CD4-positive, alpha-beta memory T cell (primary cell): ENCODE data around the gene SYNRG. TPM values are rescaled to one million over a fixed set of nuclear protein-coding genes. Genes with fewer than 3 reads are reported as not detected.

ENCODE experiments used
- CTCF ChIA-PET: fragments of 350-600 bp; sonication (Branson Sonifier 250); formaldehyde crosslinking; loops from one replicate; lab custom pipeline; 2021; ENCODE audit warnings: inconsistent platforms; ENCODE audit not compliant: partially characterized antibody; lab: Charles Lee
- POLR2A ChIA-PET: fragments of 350-600 bp; sonication (Branson Sonifier 250); formaldehyde crosslinking; loops from one replicate; lab custom pipeline; 2021; ENCODE audit not compliant: partially characterized antibody; lab: Charles Lee
- DNase-seq, 5 donors: peaks; one replicate each; pipeline versions ENCODE4 v3.0.0 to v3.0.0-alpha.2; 2020 to 2022; ENCODE audit warnings: mixed read lengths in 1 of 5
- H3K27ac ChIP-seq: one replicate; pipeline ENCODE4 v1.7.0; 2013; ENCODE audit warnings: low read depth, low read length
- H3K27me3 ChIP-seq: 2 replicates; pipeline ENCODE4 v1.7.0; 2013; ENCODE audit warnings: mild to moderate bottlenecking, low read length, moderate library complexity; ENCODE audit not compliant: insufficient read depth
- H3K36me3 ChIP-seq: 2 replicates; pipeline ENCODE4 v1.7.0; 2013; ENCODE audit warnings: mild to moderate bottlenecking, low read length, moderate library complexity; ENCODE audit not compliant: insufficient read depth
- H3K4me1 ChIP-seq: 2 replicates; pipeline ENCODE4 v1.7.0; 2013; ENCODE audit warnings: mild to moderate bottlenecking, low read length, moderate library complexity; ENCODE audit not compliant: insufficient read depth
- H3K4me3 ChIP-seq, 2 donors: one replicate each; pipeline ENCODE4 v1.7.0; 2013; ENCODE audit warnings: low read length in 2 of 2, mild to moderate bottlenecking in 1 of 2
- H3K9me3 ChIP-seq, 2 donors: one replicate each; pipeline ENCODE4 v1.7.0; 2013; ENCODE audit warnings: low read length in 2 of 2, control low read depth in 1 of 2; ENCODE audit not compliant: control insufficient read depth in 1 of 2
- H3K27ac Mint-ChIP-seq, 7 donors: one replicate each; pipeline ENCODE4 v1.8.0; 2020 to 2021; ENCODE audit warnings: mixed read lengths in 7 of 7, mild to moderate bottlenecking in 6 of 7, inconsistent platforms in 3 of 7, moderate library complexity in 3 of 7
- H3K27me3 Mint-ChIP-seq, 2 donors: one replicate each; pipeline ENCODE4 v1.8.0; 2020 to 2021; ENCODE audit warnings: mixed read lengths in 2 of 2
- H3K36me3 Mint-ChIP-seq, 2 donors: one replicate each; pipeline ENCODE4 v1.8.0; 2020 to 2021; ENCODE audit warnings: mixed read lengths in 2 of 2, inconsistent platforms in 1 of 2, mild to moderate bottlenecking in 1 of 2
- H3K4me1 Mint-ChIP-seq, 4 donors: one replicate each; pipeline ENCODE4 v1.8.0; 2020 to 2021; ENCODE audit warnings: mixed read lengths in 4 of 4, mild to moderate bottlenecking in 1 of 4
- H3K4me3 Mint-ChIP-seq, 8 donors: one replicate each; pipeline ENCODE4 v1.8.0; 2020 to 2021; ENCODE audit warnings: mixed read lengths in 8 of 8, mild to moderate bottlenecking in 7 of 8, moderate library complexity in 6 of 8, inconsistent platforms in 3 of 8
- H3K9me3 Mint-ChIP-seq, 8 donors: one replicate each; pipeline ENCODE4 v1.8.0; 2020 to 2021; ENCODE audit warnings: mixed read lengths in 8 of 8, mild to moderate bottlenecking in 5 of 8, inconsistent platforms in 3 of 8, moderate library complexity in 1 of 8
- intact Hi-C: fragments of 100-400 bp; cut with micrococcal nuclease; formaldehyde crosslinking; loops from one replicate; pipeline ENCODE4 v1.15.1; 2023
- polyA plus RNA-seq, 2 donors: library from polyadenylated mRNA; unstranded; fragments of 300-500 nt; fragmentation: Illumina TruSeq; gene quantifications; one replicate each; pipeline ENCODE4 v1.2.3, GENCODE V29; 2021
- total RNA-seq, 2 experiments: library from RNA; stranded (reverse); gene quantifications; one replicate each; pipeline ENCODE4 v1.2.3, GENCODE V29; 2021

SYNRG gene
- total and polyA plus RNA-seq, 4 experiments from 2014 or later, result 34.2 to 148 (median 116) TPM

DNA sequence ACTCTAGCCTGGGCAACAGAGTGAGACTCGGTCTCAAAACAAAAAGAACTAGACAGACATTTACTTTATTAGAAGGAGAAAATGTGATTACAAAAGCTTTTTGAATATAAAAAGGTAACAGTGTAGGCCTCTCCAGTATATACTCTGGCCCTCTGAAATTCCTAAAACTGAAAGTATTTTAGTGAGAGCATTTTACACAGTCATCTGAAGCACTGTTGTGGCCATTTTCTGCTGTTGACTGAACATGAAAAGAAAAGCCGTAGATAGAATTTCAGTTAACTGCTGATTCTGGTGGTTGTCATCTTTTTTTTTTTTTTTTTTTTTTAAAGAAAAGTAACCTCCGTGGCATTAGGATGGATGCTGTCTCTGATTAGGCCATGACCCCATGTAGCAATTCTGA lies 103.9 kb downstream of the SYNRG start:
- intact Hi-C loops, result no loop called here
- no peaks in the 10 kb centered on the region for H3K27me3 Mint-ChIP-seq
- peak overlapping the region in 1 of 7 donors; percentile 7 for H3K27ac Mint-ChIP-seq
- H3K4me1 Mint-ChIP-seq, result peaks cover 5 to 16% (median 14%) of the 10 kb centered on the region in 4 donors
- H3K27ac ChIP-seq, result no peak overlapping the region
- DNase-seq, result no peak
- H3K4me1 ChIP-seq, result peaks cover 2% of the 10 kb centered on the region
- H3K36me3 ChIP-seq, result no peaks in the 10 kb centered on the region
- no peak overlapping the region for H3K4me3 Mint-ChIP-seq
- H3K4me3 ChIP-seq, result no peak overlapping the region
- CTCF ChIA-PET, result no interaction called here
- no peaks in the 10 kb centered on the region for H3K27me3 ChIP-seq
- no peaks in the 10 kb centered on the region for H3K36me3 Mint-ChIP-seq
- H3K9me3 ChIP-seq, result no peaks in the 10 kb centered on the region
- no peaks in the 10 kb centered on the region for H3K9me3 Mint-ChIP-seq
- POLR2A ChIA-PET, result no interaction called here

DNA sequence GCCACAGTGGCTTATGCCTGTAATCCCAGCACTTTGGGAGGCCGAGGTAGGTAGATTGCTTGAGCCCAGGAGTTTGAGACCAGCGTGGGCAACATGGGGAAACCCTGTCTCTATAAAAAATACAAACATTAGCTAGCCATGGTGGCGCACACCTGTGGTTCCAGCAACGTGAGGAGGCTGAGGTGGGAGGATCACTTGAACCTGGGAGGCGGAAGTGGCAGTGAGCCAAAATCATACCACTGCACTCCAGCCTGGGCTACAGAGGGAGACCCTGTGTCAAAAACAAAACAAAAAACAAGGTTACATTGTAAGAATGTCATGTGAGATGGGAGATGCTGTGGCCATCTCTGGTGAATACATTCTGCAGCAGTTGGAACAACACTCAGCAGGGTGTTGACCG lies 106.1 kb downstream of the SYNRG start:
- ChIA-PET CTCF (interaction anchor here (1.2 kb wide), 1 partner anchor 16 kb away, joined by 3 read pairs; no protein-coding TSS in a partner anchor), POLR2A (interaction anchor here (0.6 kb wide), 1 partner anchor 107 kb away, joined by 3 read pairs; no protein-coding TSS in a partner anchor)
- Mint-ChIP-seq H3K4me3 (no peak overlapping the region), H3K9me3 (no peaks in the 10 kb centered on the region), H3K36me3 (no peaks in the 10 kb centered on the region), H3K27me3 (no peaks in the 10 kb centered on the region), H3K4me1 (peaks cover 5 to 9% (median 6%) of the 10 kb centered on the region in 4 donors), H3K27ac (no peak overlapping the region)
- no peak for DNase-seq
- H3K9me3 ChIP-seq, result no peaks in the 10 kb centered on the region
- no peaks in the 10 kb centered on the region for H3K27me3 ChIP-seq
- H3K4me3 ChIP-seq, result no peak overlapping the region
- no peak overlapping the region for H3K27ac ChIP-seq
- H3K36me3 ChIP-seq, result no peaks in the 10 kb centered on the region
- intact Hi-C loops, result no loop called here
- H3K4me1 ChIP-seq, result no peaks in the 10 kb centered on the region

- no peaks in the 10 kb centered on the region for H3K27me3 Mint-ChIP-seq
- H3K4me3 Mint-ChIP-seq, result no peak overlapping the region
- H3K4me1 Mint-ChIP-seq, result peaks cover 5 to 9% (median 6%) of the 10 kb centered on the region in 4 donors
- Histone ChIP-seq H3K9me3 (no peaks in the 10 kb centered on the region), H3K27ac (no peak overlapping the region), H3K4me3 (no peak overlapping the region), H3K4me1 (no peaks in the 10 kb centered on the region), H3K27me3 (no peaks in the 10 kb centered on the region), H3K36me3 (no peaks in the 10 kb centered on the region)
- intact Hi-C loops, result no loop called here
- H3K9me3 Mint-ChIP-seq, result no peaks in the 10 kb centered on the region
- ChIA-PET CTCF (interaction anchor here (1.2 kb wide), 1 partner anchor 16 kb away, joined by 3 read pairs; no protein-coding TSS in a partner anchor), POLR2A (no interaction called here)
- no peak overlapping the region for H3K27ac Mint-ChIP-seq
- no peaks in the 10 kb centered on the region for H3K36me3 Mint-ChIP-seq
- DNase-seq, result no peak
Observed at GRCh38 chr17:37502009-37502936, 106.9 kb downstream of the SYNRG start.

- no peaks in the 10 kb centered on the region for H3K9me3 Mint-ChIP-seq
- H3K27me3 ChIP-seq, result no peaks in the 10 kb centered on the region
- no peak overlapping the region for H3K27ac Mint-ChIP-seq
- peaks cover 0 to 3% (median 0%) of the 10 kb centered on the region in 4 donors for H3K4me1 Mint-ChIP-seq
- intact Hi-C loops, result no loop called here
- H3K36me3 Mint-ChIP-seq, result no peaks in the 10 kb centered on the region
- H3K27ac ChIP-seq, result no peak overlapping the region
- no peaks in the 10 kb centered on the region for H3K9me3 ChIP-seq
- ChIA-PET CTCF (no interaction called here), POLR2A (no interaction called here)
- no peaks in the 10 kb centered on the region for H3K36me3 ChIP-seq
- H3K4me1 ChIP-seq, result no peaks in the 10 kb centered on the region
- H3K27me3 Mint-ChIP-seq, result no peaks in the 10 kb centered on the region
- no peak for DNase-seq
- no peak overlapping the region for H3K4me3 Mint-ChIP-seq
- H3K4me3 ChIP-seq, result no peak overlapping the region
Observed at GRCh38 chr17:37500378-37500777, 108.8 kb downstream of the SYNRG start.

GRCh38 chr17:37494971-37495370 lies 114.2 kb downstream of the SYNRG start:
- Mint-ChIP-seq H3K4me3 (no peak overlapping the region), H3K27ac (no peak overlapping the region), H3K36me3 (peaks cover 0 to 3% of the 10 kb centered on the region in 2 donors), H3K9me3 (no peaks in the 10 kb centered on the region), H3K4me1 (peaks cover 11 to 17% (median 14%) of the 10 kb centered on the region in 4 donors), H3K27me3 (no peaks in the 10 kb centered on the region)
- POLR2A ChIA-PET, result no interaction called here
- Histone ChIP-seq H3K9me3 (no peaks in the 10 kb centered on the region), H3K27ac (no peak overlapping the region), H3K4me1 (peaks cover 14% of the 10 kb centered on the region), H3K27me3 (no peaks in the 10 kb centered on the region), H3K36me3 (no peaks in the 10 kb centered on the region), H3K4me3 (no peak overlapping the region)
- no peak for DNase-seq
- CTCF ChIA-PET, result no interaction called here
- intact Hi-C loops, result no loop called here

- Mint-ChIP-seq H3K36me3 (peaks cover 0 to 3% of the 10 kb centered on the region in 2 donors), H3K4me1 (peaks cover 11 to 17% (median 14%) of the 10 kb centered on the region in 4 donors), H3K4me3 (no peak overlapping the region), H3K27ac (peak overlapping the region in 2 of 7 donors; percentile 19 to 35), H3K9me3 (no peaks in the 10 kb centered on the region), H3K27me3 (no peaks in the 10 kb centered on the region)
- no peaks in the 10 kb centered on the region for H3K9me3 ChIP-seq
- no peaks in the 10 kb centered on the region for H3K27me3 ChIP-seq
- no peaks in the 10 kb centered on the region for H3K36me3 ChIP-seq
- CTCF ChIA-PET, result no interaction called here
- POLR2A ChIA-PET, result no interaction called here
- peaks cover 14% of the 10 kb centered on the region for H3K4me1 ChIP-seq
- no peak overlapping the region for H3K27ac ChIP-seq
- intact Hi-C loops, result no loop called here
- no peak for DNase-seq
- H3K4me3 ChIP-seq, result no peak overlapping the region
Observed at GRCh38 chr17:37494401-37494831, 114.8 kb downstream of the SYNRG start.

GRCh38 chr17:37493249-37494027 lies 115.8 kb downstream of the SYNRG start:
- no peak overlapping the region for H3K27ac ChIP-seq
- intact Hi-C loops, result no loop called here
- H3K27ac Mint-ChIP-seq, result peak overlapping the region in 1 of 7 donors; percentile 3
- H3K36me3 ChIP-seq, result no peaks in the 10 kb centered on the region
- H3K4me1 Mint-ChIP-seq, result peaks cover 15 to 24% (median 18%) of the 10 kb centered on the region in 4 donors
- no peak overlapping the region for H3K4me3 Mint-ChIP-seq
- no peaks in the 10 kb centered on the region for H3K9me3 Mint-ChIP-seq
- no peak overlapping the region for H3K4me3 ChIP-seq
- no peaks in the 10 kb centered on the region for H3K27me3 ChIP-seq
- ChIA-PET POLR2A (no interaction called here), CTCF (no interaction called here)
- no peaks in the 10 kb centered on the region for H3K27me3 Mint-ChIP-seq
- H3K36me3 Mint-ChIP-seq, result peaks cover 0 to 6% of the 10 kb centered on the region in 2 donors
- DNase-seq, result no peak
- no peaks in the 10 kb centered on the region for H3K9me3 ChIP-seq
- peaks cover 18% of the 10 kb centered on the region for H3K4me1 ChIP-seq
